ENCODE results near the gene SPOCD1. TPM values are rescaled to one million over a fixed set of nuclear protein-coding genes. Genes with fewer than 3 reads are reported as not detected.

SPOCD1 gene
- total RNA-seq, 1 donor from 2014 or later, result not detected

DNA sequence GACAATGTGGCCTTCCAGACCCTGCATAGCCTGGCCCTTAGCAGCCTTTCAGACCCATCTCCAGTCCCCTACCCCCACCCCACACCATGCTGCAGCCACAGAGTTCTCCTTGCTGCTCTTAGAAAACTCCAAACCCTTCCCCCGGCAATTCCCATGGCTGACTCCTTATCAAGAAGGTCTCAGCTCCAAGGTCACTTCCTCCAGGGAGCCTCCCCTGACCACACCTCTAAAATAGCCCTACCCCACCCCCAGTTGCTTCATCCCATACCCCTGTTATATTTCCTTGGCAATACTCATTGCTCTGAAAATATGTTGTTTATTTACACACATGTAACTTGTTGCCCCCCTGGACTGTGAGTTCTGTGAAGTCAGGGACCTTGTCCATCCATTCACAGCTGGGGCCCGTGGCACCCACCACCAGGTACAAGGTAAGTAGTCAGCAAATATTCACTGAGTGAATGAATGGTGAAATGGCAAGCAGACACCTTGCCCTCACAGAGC, 47.4 kb downstream of the SPOCD1 start:
- Histone ChIP-seq H3K4me3 (no peak overlapping the region), H3K27me3 (ENCODE audit: low read depth) (peaks cover 77% of the 10 kb centered on the region), H3K36me3 (no peaks in the 10 kb centered on the region), H3K27ac (replicated peaks) (no peak overlapping the region), H3K9me3 (replicated peaks) (no peaks in the 10 kb centered on the region), H3K4me1 (peaks cover 38% of the 10 kb centered on the region)
- no peak for TF ChIP-seq CTCF (IDR thresholded peaks at IDR 0.05; ENCODE audit: borderline replicate concordance)
- intact Hi-C loops (cut with micrococcal nuclease), result no loop called here
- no peak for DNase-seq

DNA sequence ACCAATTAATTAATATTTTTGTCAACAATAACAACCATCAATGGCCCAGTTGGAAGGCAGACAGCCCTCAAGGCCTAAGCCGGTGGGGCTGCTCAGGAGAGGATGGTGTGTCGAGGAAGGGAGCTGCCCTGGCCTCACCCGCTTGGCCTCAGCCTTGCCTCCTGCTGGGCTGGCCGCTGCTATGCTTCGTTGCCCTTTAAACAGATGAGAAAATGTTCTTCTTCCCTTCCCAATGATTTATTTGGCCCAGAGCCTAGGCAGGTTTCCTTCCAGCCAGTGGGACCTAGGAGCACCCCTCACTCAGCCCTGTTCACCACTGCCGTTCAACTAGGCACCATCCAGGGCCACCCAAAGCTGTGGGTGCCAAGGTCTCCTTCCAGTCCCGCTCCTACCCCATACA, 48.6 kb downstream of the SPOCD1 start:
- no peak for TF ChIP-seq CTCF (IDR thresholded peaks at IDR 0.05; ENCODE audit: borderline replicate concordance)
- DNase-seq, result no peak
- H3K9me3 ChIP-seq (replicated peaks), result no peaks in the 10 kb centered on the region
- peaks cover 76% of the 10 kb centered on the region for H3K27me3 ChIP-seq (ENCODE audit: low read depth)
- no peaks in the 10 kb centered on the region for H3K36me3 ChIP-seq
- H3K4me3 ChIP-seq, result no peak overlapping the region
- intact Hi-C loops (cut with micrococcal nuclease), result no loop called here
- peaks cover 42% of the 10 kb centered on the region for H3K4me1 ChIP-seq
- no peak overlapping the region for H3K27ac ChIP-seq (replicated peaks)

DNA sequence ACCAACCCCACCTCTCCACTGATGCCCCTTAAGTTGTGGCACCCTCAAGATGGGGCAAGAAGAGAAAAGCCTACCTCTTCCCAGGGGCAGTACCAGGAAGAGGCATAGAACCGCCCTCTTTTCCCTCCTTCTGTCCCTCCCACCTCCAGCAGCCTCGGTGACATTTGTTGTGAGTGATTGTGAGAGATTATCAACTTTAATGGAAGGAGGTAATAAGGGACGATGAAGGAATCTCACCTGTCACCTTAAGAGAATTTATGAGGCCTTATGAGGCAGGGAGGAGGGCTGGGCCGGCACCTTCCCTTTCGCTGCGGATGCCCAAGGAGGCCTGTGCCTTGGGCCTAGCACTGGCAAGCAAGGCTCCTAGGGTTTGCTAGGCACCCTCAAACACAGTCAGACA, 50.3 kb downstream of the SPOCD1 start:
- no peak for TF ChIP-seq CTCF (IDR thresholded peaks at IDR 0.05; ENCODE audit: borderline replicate concordance)
- intact Hi-C loops (cut with micrococcal nuclease), result no loop called here
- H3K27me3 ChIP-seq (ENCODE audit: low read depth), result peaks cover 78% of the 10 kb centered on the region

GRCh38 chr1:31765041-31765467, 50.8 kb downstream of the SPOCD1 start:
- Histone ChIP-seq H3K36me3 (no peaks in the 10 kb centered on the region), H3K27me3 (ENCODE audit: low read depth) (peaks cover 78% of the 10 kb centered on the region), H3K4me3 (no peak overlapping the region), H3K9me3 (replicated peaks) (no peaks in the 10 kb centered on the region), H3K4me1 (peaks cover 47% of the 10 kb centered on the region), H3K27ac (replicated peaks) (no peak overlapping the region)
- peak; percentile 40 for TF ChIP-seq CTCF (IDR thresholded peaks at IDR 0.05; ENCODE audit: borderline replicate concordance)
- intact Hi-C loops (cut with micrococcal nuclease), result no loop called here
- no peak for DNase-seq

More for the DNA sequence above, 50.3 kb downstream of the SPOCD1 start:
- Histone ChIP-seq H3K36me3 (no peaks in the 10 kb centered on the region), H3K4me3 (no peak overlapping the region), H3K4me1 (peaks cover 48% of the 10 kb centered on the region), H3K27ac (replicated peaks) (no peak overlapping the region), H3K9me3 (replicated peaks) (no peaks in the 10 kb centered on the region)
- no peak for DNase-seq

DNA sequence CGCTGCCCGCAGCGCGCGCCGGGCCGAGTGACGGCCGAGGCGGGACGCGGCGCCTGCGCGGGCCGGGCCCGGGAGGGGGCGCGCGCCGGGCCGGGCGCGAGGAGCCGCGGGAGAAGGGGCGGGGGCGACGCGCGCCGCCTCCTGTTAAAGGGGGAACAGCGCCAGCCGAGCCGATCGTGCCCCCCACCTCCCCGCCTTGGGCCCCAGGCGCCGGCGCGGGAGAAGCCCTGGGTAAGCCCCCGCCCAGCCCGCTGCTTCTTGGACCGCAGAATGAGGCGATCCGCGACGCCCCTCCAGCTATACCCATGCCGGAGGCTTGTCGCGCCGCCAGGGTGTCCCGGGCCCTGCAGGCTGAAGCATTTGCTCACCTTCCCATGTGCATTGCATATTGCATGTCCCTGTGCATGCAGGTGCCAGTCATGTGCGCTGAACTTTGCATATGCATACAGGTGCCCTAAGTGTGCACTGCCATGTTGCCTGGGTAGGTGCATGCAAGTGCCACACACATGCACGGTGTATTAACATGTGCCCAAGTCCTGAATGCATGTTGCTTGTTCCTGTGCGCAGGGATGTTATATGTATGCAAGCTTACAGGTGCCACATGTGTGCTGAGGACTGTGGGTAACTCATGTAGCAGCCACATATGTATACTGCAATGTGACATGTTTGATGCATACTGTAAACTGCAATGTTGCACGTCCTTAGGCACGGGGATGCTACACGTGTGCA, 51.3 kb downstream of the SPOCD1 start, which contains the start of gene ADGRB2:
Gene ADGRB2, minus strand, starts transcription at position 29 of the 729 bp plus-strand sequence. CDS start 7,119 bp downstream, outside the sequence.
- intact Hi-C loops (cut with micrococcal nuclease), result no loop called here
- Histone ChIP-seq H3K36me3 (no peaks in the 10 kb centered on the region), H3K27me3 (ENCODE audit: low read depth) (peaks cover 72% of the 10 kb centered on the region), H3K9me3 (replicated peaks) (no peaks in the 10 kb centered on the region), H3K4me3 (peak within 1 kb of the TSS; percentile 72), H3K4me1 (peaks cover 42% of the 10 kb centered on the region), H3K27ac (replicated peaks) (no peak within 1 kb of the TSS)
- peak; percentile 18 for TF ChIP-seq CTCF (IDR thresholded peaks at IDR 0.05; ENCODE audit: borderline replicate concordance)
- no peak for DNase-seq

Data from left ventricle myocardium inferior (tissue), 1 donor.